ENCODE data around the gene C9orf50.

- TF ChIP-seq, protein P1, sequence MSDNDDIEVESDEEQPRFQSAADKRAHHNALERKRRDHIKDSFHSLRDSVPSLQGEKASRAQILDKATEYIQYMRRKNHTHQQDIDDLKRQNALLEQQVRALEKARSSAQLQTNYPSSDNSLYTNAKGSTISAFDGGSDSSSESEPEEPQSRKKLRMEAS (IDR thresholded peaks at IDR 0.05; ENCODE audit: low read depth, low read length): no peak
- TF ChIP-seq, protein P2, sequence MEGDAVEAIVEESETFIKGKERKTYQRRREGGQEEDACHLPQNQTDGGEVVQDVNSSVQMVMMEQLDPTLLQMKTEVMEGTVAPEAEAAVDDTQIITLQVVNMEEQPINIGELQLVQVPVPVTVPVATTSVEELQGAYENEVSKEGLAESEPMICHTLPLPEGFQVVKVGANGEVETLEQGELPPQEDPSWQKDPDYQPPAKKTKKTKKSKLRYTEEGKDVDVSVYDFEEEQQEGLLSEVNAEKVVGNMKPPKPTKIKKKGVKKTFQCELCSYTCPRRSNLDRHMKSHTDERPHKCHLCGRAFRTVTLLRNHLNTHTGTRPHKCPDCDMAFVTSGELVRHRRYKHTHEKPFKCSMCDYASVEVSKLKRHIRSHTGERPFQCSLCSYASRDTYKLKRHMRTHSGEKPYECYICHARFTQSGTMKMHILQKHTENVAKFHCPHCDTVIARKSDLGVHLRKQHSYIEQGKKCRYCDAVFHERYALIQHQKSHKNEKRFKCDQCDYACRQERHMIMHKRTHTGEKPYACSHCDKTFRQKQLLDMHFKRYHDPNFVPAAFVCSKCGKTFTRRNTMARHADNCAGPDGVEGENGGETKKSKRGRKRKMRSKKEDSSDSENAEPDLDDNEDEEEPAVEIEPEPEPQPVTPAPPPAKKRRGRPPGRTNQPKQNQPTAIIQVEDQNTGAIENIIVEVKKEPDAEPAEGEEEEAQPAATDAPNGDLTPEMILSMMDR (IDR thresholded peaks at IDR 0.05; ENCODE audit: low read depth, low read length): no peak
Observed at GRCh38 chr9:129567842-129568559, 52.9 kb downstream of the C9orf50 start.

Data from NB4 (cell line).